GM12891 (cell line): ENCODE results near the gene CPEB4.

Experiments
- POLR2A ChIP-seq: IDR thresholded peaks from 2 replicates; pipeline ENCODE4 v1.6.1; 2011; ENCODE audit warnings: low read depth, low read length, control low read depth
- POLR2AphosphoS5 ChIP-seq: IDR thresholded peaks from 2 replicates; pipeline ENCODE4 v1.6.1; 2011; ENCODE audit warnings: low read depth, low read length, control low read depth
- TAF1 ChIP-seq: IDR thresholded peaks from 2 replicates; pipeline ENCODE4 v1.6.1; 2011; ENCODE audit warnings: low read depth, low read length, control low read depth

DNA sequence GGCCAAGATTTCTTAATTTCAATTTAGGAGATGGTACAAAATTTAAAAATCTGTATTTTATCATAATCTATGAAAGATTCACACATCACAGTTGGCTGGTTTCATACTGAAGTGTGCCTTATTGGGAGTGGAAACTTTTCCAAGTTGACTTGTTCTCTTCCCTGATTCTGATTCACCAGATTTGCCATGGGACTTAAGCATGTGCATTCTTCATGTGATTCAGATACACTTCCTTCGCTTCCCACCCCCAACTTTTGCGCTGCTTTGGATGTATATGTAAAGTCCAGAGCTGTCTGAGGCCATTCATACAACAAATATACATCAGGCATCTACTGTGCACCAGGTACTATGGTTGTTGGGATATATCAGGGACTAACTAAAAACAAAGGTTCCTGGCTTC lies 34.4 kb downstream of the CPEB4 start:
- TF ChIP-seq POLR2AphosphoS5 (no peak), POLR2A (no peak), TAF1 (no peak)
